ENCODE results near the gene AFF3.
A peak's percentile ranks its signal among the peaks of the same experiment; 100 is the strongest.
"Not testable (repeated sequence)": the region's sequence is repeated elsewhere in the genome, so short reads cannot be mapped to it uniquely, and the experiment has no call there.

The AFF3 gene

GRCh38 chr2:100109986-100110613 lies 32.3 kb downstream of the AFF3 start:
- no peak for TF ChIP-seq CTCF (IDR thresholded peaks at IDR 0.05; ENCODE audit: control insufficient read depth, extremely low read depth, insufficient read depth)
- no peak overlapping the region for H3K4me3 ChIP-seq (ENCODE audit: low read depth, low read length)
- no peak for DNase-seq (ENCODE audit: low read depth)

GRCh38 chr2:100108648-100109020 lies 33.8 kb downstream of the AFF3 start:
- DNase-seq (ENCODE audit: low read depth); H3K4me3 ChIP-seq (ENCODE audit: low read depth, low read length): not testable (repeated sequence)

- no peak overlapping the region for H3K4me3 ChIP-seq (ENCODE audit: low read depth, low read length)
- no peak for TF ChIP-seq CTCF (IDR thresholded peaks at IDR 0.05; ENCODE audit: control insufficient read depth, extremely low read depth, insufficient read depth)
- DNase-seq (ENCODE audit: low read depth): no peak
Observed at GRCh38 chr2:100107906-100108647, 34.3 kb downstream of the AFF3 start.

GRCh38 chr2:100107440-100107839 lies 35.0 kb downstream of the AFF3 start:
- H3K4me3 ChIP-seq (ENCODE audit: low read depth, low read length): no peak overlapping the region
- TF ChIP-seq CTCF (IDR thresholded peaks at IDR 0.05; ENCODE audit: control insufficient read depth, extremely low read depth, insufficient read depth): no peak
- DNase-seq (ENCODE audit: low read depth): no peak

- no peak for DNase-seq (ENCODE audit: low read depth)
Observed at GRCh38 chr2:100106460-100106859, 35.9 kb downstream of the AFF3 start.

GRCh38 chr2:100105678-100106054 lies 36.7 kb downstream of the AFF3 start:
- no peak for DNase-seq (ENCODE audit: low read depth)
- no peak overlapping the region for H3K4me3 ChIP-seq (ENCODE audit: low read depth, low read length)
- no peak for TF ChIP-seq CTCF (IDR thresholded peaks at IDR 0.05; ENCODE audit: control insufficient read depth, extremely low read depth, insufficient read depth)

More at GRCh38 chr2:100106460-100106859, 35.9 kb downstream of the AFF3 start:
- TF ChIP-seq CTCF (IDR thresholded peaks at IDR 0.05; ENCODE audit: control insufficient read depth, extremely low read depth, insufficient read depth): no peak
- H3K4me3 ChIP-seq (ENCODE audit: low read depth, low read length): no peak overlapping the region

GRCh38 chr2:100104718-100105677 lies 37.4 kb downstream of the AFF3 start:
- peak overlapping the region; percentile 40 for H3K4me3 ChIP-seq (ENCODE audit: low read depth, low read length)
- no peak for DNase-seq (ENCODE audit: low read depth)
- TF ChIP-seq CTCF (IDR thresholded peaks at IDR 0.05; ENCODE audit: control insufficient read depth, extremely low read depth, insufficient read depth): no peak

GRCh38 chr2:100104265-100104664 lies 38.1 kb downstream of the AFF3 start:
- H3K4me3 ChIP-seq (ENCODE audit: low read depth, low read length); DNase-seq (ENCODE audit: low read depth): not testable (repeated sequence)

- not testable (repeated sequence) for DNase-seq (ENCODE audit: low read depth)
- H3K4me3 ChIP-seq (ENCODE audit: low read depth, low read length): peak overlapping the region; percentile 33
Observed at GRCh38 chr2:100103527-100104252, 38.7 kb downstream of the AFF3 start.

All from LNCaP clone FGC (cell line).